Thyroid gland (tissue), 4 donors: ENCODE data around the gene NCAPD3. TPM values are rescaled to one million over a fixed set of nuclear protein-coding genes. Genes with fewer than 3 reads are reported as not detected.

ENCODE experiments used
- DNase-seq, 2 donors: peaks; one replicate each; pipeline ENCODE4 v3.0.0-alpha.2; 2019
- H3K27ac ChIP-seq, 3 donors: fragments of 200-600 bp; sonication (generic); 1 replicate in 2 of 3; 2 replicates in 1 of 3; pipeline ENCODE4 v1.5.1; 2016 to 2019; ENCODE audit warnings: mild to moderate bottlenecking in 1 of 3, moderate library complexity in 1 of 3
- H3K27me3 ChIP-seq: fragments of 200-600 bp; sonication (generic); one replicate; pipeline ENCODE4 v1.5.1; 2019
- H3K36me3 ChIP-seq, 2 donors: fragments of 200-600 bp; sonication (generic); one replicate each; pipeline ENCODE4 v1.5.1; 2016 to 2019
- H3K4me1 ChIP-seq, 2 donors: fragments of 200-600 bp; sonication (generic); one replicate each; pipeline ENCODE4 v1.5.1; 2017 to 2019
- H3K4me3 ChIP-seq, 3 donors: fragments of 200-600 bp; sonication (generic); replicated peaks in 1 of 3; 1 replicate in 2 of 3; 2 replicates in 1 of 3; pipeline ENCODE4 v1.5.1; 2016; ENCODE audit warnings: mild to moderate bottlenecking in 1 of 3
- H3K9me3 ChIP-seq: fragments of 200-600 bp; sonication (generic); one replicate; pipeline ENCODE4 v1.5.1; 2017
- CTCF ChIP-seq, 6 experiments: fragments of 200-600 bp in 3 of 6; fragments of 450-650 bp in 3 of 6; sonication (generic) in 3 of 6; IDR thresholded peaks; one replicate each; pipeline ENCODE4 v1.5.1; 2016 to 2019; ENCODE audit warnings: antibody characterized with exemption in 6 of 6, mild to moderate bottlenecking in 2 of 6, inconsistent platforms in 1 of 6, moderate library complexity in 1 of 6
- POLR2A ChIP-seq, 2 donors: fragments of 450-650 bp; IDR thresholded peaks; one replicate each; pipeline ENCODE4 v1.6.1; 2017; ENCODE audit warnings: antibody characterized with exemption in 2 of 2, mild to moderate bottlenecking in 2 of 2, moderate library complexity in 1 of 2
- WGBS, 2 donors: methylation state at CpG; one replicate each; pipeline ENCODE4 v1.1.5; 2017; 5-methylcytosine and 5-hydroxymethylcytosine counted together
- intact Hi-C: fragments of 100-400 bp; cut with DNase I; formaldehyde crosslinking; loops from one replicate; pipeline ENCODE4 v1.15.1; 2023
- total RNA-seq, 4 donors: library from RNA; depleted of rRNA; stranded (reverse); fragments of >200 nt; gene quantifications; one replicate each; pipeline ENCODE4 v1.2.3, GENCODE V29; 2016

NCAPD3 gene
- total RNA-seq, 4 donors from 2014 or later: 17.5 to 31.4 (median 21.9) TPM

DNA sequence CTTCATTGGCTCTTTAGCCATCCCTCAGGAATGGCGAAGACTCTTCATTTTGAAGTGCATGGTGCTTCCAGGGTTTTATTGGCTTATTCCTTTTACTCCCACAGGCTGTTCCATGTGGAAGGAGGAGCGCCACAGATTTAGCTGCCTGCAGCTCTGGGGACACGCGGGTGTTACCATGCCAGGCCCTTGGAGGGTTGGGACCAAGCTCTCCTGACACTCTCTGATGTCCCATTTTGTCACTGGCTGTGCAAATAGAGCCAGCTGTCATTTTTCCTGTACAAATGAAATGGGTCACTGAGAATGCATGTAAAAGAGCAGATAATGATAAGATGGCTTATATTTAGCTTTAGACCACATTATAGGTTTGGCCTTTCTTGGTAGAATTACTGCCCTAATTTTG, 20.1 kb upstream of the NCAPD3 start:
- 96% methylated on average over 4 of the region's 4 CpGs for WGBS, 2 donors
- DNase-seq: no peak
- Histone ChIP-seq H3K4me1 (no peaks in the 10 kb centered on the region), H3K4me3 (no peak overlapping the region), H3K36me3 (peaks cover 54 to 70% of the 10 kb centered on the region in 2 donors), H3K27me3 (no peaks in the 10 kb centered on the region), H3K9me3 (no peaks in the 10 kb centered on the region), H3K27ac (no peak overlapping the region)
- TF ChIP-seq CTCF (IDR thresholded peaks at IDR 0.05): no peak
- TF ChIP-seq POLR2A (IDR thresholded peaks at IDR 0.05): no peak
- intact Hi-C loops: no loop called here

DNA sequence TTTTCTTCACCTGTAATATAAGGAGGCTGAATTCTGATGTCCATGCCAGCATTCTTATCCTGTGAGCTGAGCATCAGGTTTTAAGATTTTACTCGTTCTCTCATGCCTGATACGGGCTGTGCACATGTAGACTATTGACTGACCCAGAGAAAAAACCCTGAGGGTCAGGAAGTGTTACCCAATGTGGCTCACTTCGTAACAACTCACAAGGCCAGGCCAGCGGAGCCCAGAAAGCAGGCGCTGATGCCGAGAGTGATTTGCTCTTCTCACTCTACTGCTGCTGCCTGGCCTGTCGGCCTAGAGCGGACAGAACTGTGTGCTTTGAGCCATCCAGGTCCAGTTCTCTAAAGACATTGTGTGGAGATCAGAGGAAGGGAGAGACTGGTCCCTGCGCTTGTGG, 18.6 kb upstream of the NCAPD3 start:
- Histone ChIP-seq H3K27me3 (no peaks in the 10 kb centered on the region), H3K4me3 (no peak overlapping the region), H3K27ac (no peak overlapping the region), H3K36me3 (peaks cover 41 to 55% of the 10 kb centered on the region in 2 donors), H3K4me1 (no peaks in the 10 kb centered on the region), H3K9me3 (no peaks in the 10 kb centered on the region)
- DNase-seq: no peak
- TF ChIP-seq POLR2A (IDR thresholded peaks at IDR 0.05): no peak
- TF ChIP-seq CTCF (IDR thresholded peaks at IDR 0.05): no peak
- WGBS, 2 donors: 80 to 83% methylated on average over 9 of the region's 9 CpGs
- intact Hi-C loops: no loop called here

DNA sequence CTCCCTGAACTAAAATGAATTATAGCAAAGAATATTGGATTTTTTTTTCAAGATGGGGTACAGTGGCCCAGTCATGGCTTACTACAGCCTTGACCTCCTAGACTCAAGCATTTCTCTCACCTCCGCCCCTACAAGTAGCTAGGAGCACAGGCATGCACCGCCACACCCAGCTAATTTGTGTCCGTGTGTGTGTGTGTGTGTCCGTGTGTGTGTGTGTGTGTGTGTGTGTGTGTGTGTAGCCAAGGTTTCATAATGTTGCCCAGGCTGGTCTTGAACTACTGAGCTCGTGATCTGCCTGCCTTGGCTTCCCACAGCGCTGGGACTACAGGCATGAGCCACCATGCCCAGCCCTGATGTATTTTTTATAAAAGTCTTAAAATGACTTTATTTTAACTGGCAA, 16.8 kb upstream of the NCAPD3 start:
- no peak for DNase-seq
- no peak for TF ChIP-seq POLR2A (IDR thresholded peaks at IDR 0.05)
- TF ChIP-seq CTCF (IDR thresholded peaks at IDR 0.05): no peak
- Histone ChIP-seq H3K4me3 (no peak overlapping the region), H3K27ac (no peak overlapping the region), H3K9me3 (no peaks in the 10 kb centered on the region), H3K27me3 (no peaks in the 10 kb centered on the region), H3K36me3 (peaks cover 29 to 47% of the 10 kb centered on the region in 2 donors), H3K4me1 (no peaks in the 10 kb centered on the region)
- intact Hi-C loops: no loop called here
- 57 to 77% methylated on average over 5 to 6 of the region's 6 CpGs for WGBS, 2 donors

DNA sequence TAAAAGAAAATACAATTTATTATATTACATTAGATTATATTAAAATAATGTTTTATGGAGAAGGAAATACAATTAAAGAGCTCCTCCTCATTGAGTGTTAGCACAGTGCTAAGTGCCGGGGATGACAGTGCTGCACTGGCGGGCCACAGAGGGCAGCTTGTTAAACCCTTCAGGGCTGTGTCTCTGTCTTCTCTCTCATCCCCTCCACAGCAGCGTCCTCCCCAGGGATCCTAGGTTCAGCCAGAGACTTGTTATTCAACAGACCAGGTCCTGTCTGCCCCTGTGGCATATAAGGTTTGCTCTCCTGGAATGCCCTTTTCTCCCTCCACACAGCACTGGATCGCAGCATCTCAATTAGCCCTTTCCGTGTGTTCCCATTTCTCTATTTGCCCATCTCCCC, 15.2 kb upstream of the NCAPD3 start:
- intact Hi-C loops: no loop called here

DNA sequence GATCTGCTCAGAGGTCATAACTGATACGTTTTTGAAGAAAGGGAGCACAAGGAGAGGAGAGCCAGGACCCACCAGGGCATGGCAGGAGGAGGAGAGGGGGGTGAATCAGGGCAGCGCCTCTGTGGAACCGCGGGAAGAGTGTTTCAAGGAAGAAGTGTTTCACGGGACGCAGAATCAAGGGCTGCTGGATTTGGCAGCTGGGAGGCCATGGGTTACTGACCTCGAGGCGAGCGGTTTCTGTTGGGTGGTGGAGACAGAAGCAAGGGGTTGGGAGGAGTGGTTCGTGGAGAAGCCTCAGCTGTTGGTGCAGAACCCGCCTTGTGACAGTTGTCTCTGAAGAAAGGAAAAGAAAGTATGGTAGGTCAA, 13.8 kb upstream of the NCAPD3 start:
- WGBS, 2 donors: 85 to 88% methylated on average over 11 of the region's 11 CpGs
- DNase-seq: no peak
- Histone ChIP-seq H3K4me1 (no peaks in the 10 kb centered on the region), H3K9me3 (no peaks in the 10 kb centered on the region), H3K4me3 (no peak overlapping the region), H3K27ac (no peak overlapping the region), H3K36me3 (peaks cover 5 to 18% of the 10 kb centered on the region in 2 donors), H3K27me3 (no peaks in the 10 kb centered on the region)
- intact Hi-C loops: no loop called here
- TF ChIP-seq POLR2A (IDR thresholded peaks at IDR 0.05): no peak
- TF ChIP-seq CTCF (IDR thresholded peaks at IDR 0.05): no peak

More for the DNA sequence above, 15.2 kb upstream of the NCAPD3 start:
- H3K4me1 ChIP-seq: no peaks in the 10 kb centered on the region
- H3K4me3 ChIP-seq: no peak overlapping the region
- no peak for DNase-seq
- H3K27me3 ChIP-seq: no peaks in the 10 kb centered on the region
- TF ChIP-seq CTCF (IDR thresholded peaks at IDR 0.05) (no peak), POLR2A (IDR thresholded peaks at IDR 0.05) (no peak)
- 96% methylated on average over 5 of the region's 5 CpGs for WGBS, 2 donors
- peaks cover 14 to 31% of the 10 kb centered on the region in 2 donors for H3K36me3 ChIP-seq
- H3K27ac ChIP-seq: no peak overlapping the region
- no peaks in the 10 kb centered on the region for H3K9me3 ChIP-seq
